Liver (tissue), 9 donors: ENCODE measurements around the gene ATG2A. TPM values are rescaled to one million over a fixed set of nuclear protein-coding genes. Genes with fewer than 3 reads are reported as not detected.

ENCODE experiments used
- DNase-seq: peaks from one replicate; pipeline ENCODE4 v3.0.0-alpha.2; 2017; ENCODE audit warnings: low spot score
- H3K27ac ChIP-seq, 2 donors: one replicate each; pipeline ENCODE4 v1.7.0; 2013; ENCODE audit warnings: inconsistent platforms in 2 of 2, low read length in 2 of 2, control low read depth in 1 of 2, low read depth in 1 of 2, mild to moderate bottlenecking in 1 of 2
- H3K27me3 ChIP-seq, 4 donors: one replicate each; pipeline versions ENCODE4 v1.6.1 to v1.7.0; 2013; ENCODE audit warnings: low read length in 3 of 4, inconsistent platforms in 1 of 4, mild to moderate bottlenecking in 1 of 4, moderate library complexity in 1 of 4; ENCODE audit not compliant: control insufficient read depth in 4 of 4, insufficient read depth in 4 of 4
- H3K36me3 ChIP-seq, 4 donors: one replicate each; pipeline versions ENCODE4 v1.6.1 to v1.7.0; 2013; ENCODE audit warnings: low read length in 3 of 4, mild to moderate bottlenecking in 3 of 4, low read depth in 1 of 4, moderate library complexity in 1 of 4; ENCODE audit not compliant: control insufficient read depth in 4 of 4, insufficient read depth in 3 of 4
- H3K4me1 ChIP-seq, 4 donors: one replicate each; pipeline versions ENCODE4 v1.6.1 to v1.7.0; 2013; ENCODE audit warnings: low read length in 3 of 4, mild to moderate bottlenecking in 3 of 4, moderate library complexity in 1 of 4; ENCODE audit not compliant: control insufficient read depth in 4 of 4, insufficient read depth in 4 of 4
- H3K4me3 ChIP-seq, 3 donors: one replicate each; pipeline versions ENCODE4 v1.6.1 to v1.7.0; 2013; ENCODE audit warnings: low read length in 3 of 3, control low read depth in 1 of 3, low read depth in 1 of 3, mild to moderate bottlenecking in 1 of 3
- H3K9ac ChIP-seq, 2 donors: one replicate each; pipeline ENCODE4 v1.7.0; 2013; ENCODE audit warnings: low read length in 2 of 2, mild to moderate bottlenecking in 2 of 2, moderate library complexity in 2 of 2, control low read depth in 1 of 2, low read depth in 1 of 2
- H3K9me3 ChIP-seq, 4 donors: one replicate each; pipeline versions ENCODE4 v1.6.1 to v1.7.0; 2013; ENCODE audit warnings: low read length in 3 of 4; ENCODE audit not compliant: control insufficient read depth in 4 of 4
- FOXA1 ChIP-seq: IDR thresholded peaks from 2 replicates; pipeline ENCODE4 v1.6.1; 2016; ENCODE audit warnings: antibody characterized with exemption
- FOXA2 ChIP-seq: IDR thresholded peaks from 2 replicates; pipeline ENCODE4 v1.6.1; 2016; ENCODE audit warnings: antibody characterized with exemption
- GABPA ChIP-seq, 2 donors: IDR thresholded peaks in 1 of 2; conservative IDR thresholded peaks in 1 of 2; 2 replicates each; pipeline ENCODE4 v1.6.1; 2016; ENCODE audit warnings: antibody characterized with exemption in 2 of 2, mild to moderate bottlenecking in 1 of 2, moderate library complexity in 1 of 2
- HNF4A ChIP-seq, 2 donors: conservative IDR thresholded peaks; 2 replicates each; pipeline ENCODE4 v1.6.1; 2016; ENCODE audit warnings: antibody characterized with exemption in 2 of 2, mild to moderate bottlenecking in 2 of 2
- HNF4G ChIP-seq: IDR thresholded peaks from 2 replicates; pipeline ENCODE4 v1.6.1; 2016; ENCODE audit warnings: antibody characterized with exemption
- JUND ChIP-seq, 2 donors: IDR thresholded peaks; 2 replicates each; pipeline ENCODE4 v1.6.1; 2016; ENCODE audit warnings: antibody characterized with exemption in 2 of 2
- NR2F2 ChIP-seq: IDR thresholded peaks from 2 replicates; pipeline ENCODE4 v1.6.1; 2016; ENCODE audit warnings: antibody characterized with exemption
- RAD21 ChIP-seq, 2 donors: IDR thresholded peaks; 2 replicates each; pipeline ENCODE4 v1.6.1; 2016; ENCODE audit warnings: antibody characterized with exemption in 2 of 2, mild to moderate bottlenecking in 2 of 2
- RXRA ChIP-seq, 2 donors: IDR thresholded peaks; 2 replicates each; pipeline ENCODE4 v1.6.1; 2017 to 2018; ENCODE audit warnings: antibody characterized with exemption in 2 of 2, mild to moderate bottlenecking in 1 of 2
- SP1 ChIP-seq: IDR thresholded peaks from 2 replicates; pipeline ENCODE4 v1.6.1; 2018; ENCODE audit warnings: antibody characterized with exemption, mild to moderate bottlenecking
- TAF1 ChIP-seq: conservative IDR thresholded peaks from 2 replicates; pipeline ENCODE4 v1.6.1; 2016; ENCODE audit warnings: antibody characterized with exemption, mild to moderate bottlenecking
- YY1 ChIP-seq: IDR thresholded peaks from 2 replicates; pipeline ENCODE4 v1.6.1; 2016; ENCODE audit warnings: antibody characterized with exemption, mild to moderate bottlenecking
- WGBS: extraction: QIAGEN DNeasy Blood & Tissue Kit; methylation state at CpG from one replicate; pipeline ENCODE4 v1.1.7; 2013; 5-methylcytosine and 5-hydroxymethylcytosine counted together
- polyA plus RNA-seq, 2 donors: library from polyadenylated mRNA; stranded (reverse) in 1 of 2; unstranded in 1 of 2; fragments of 200-250 nt in 1 of 2; fragments of >200 nt in 1 of 2; fragmentation: Nextera tagmentation in 1 of 2; extraction: Ambion mirVana in 1 of 2; gene quantifications; one replicate each; pipeline versions ENCODE4 v1.2.1 to v1.2.3, GENCODE V29; 2013 to 2015
- total RNA-seq, 2 donors: library from RNA; depleted of rRNA; stranded (reverse); fragments of >200 nt; gene quantifications; one replicate each; pipeline ENCODE4 v1.2.3, GENCODE V29; 2014
- TF ChIP-seq, protein P1 (sequence below): IDR thresholded peaks from 2 replicates; pipeline ENCODE4 v1.6.1; 2016; ENCODE audit warnings: antibody characterized with exemption, mild to moderate bottlenecking
- TF ChIP-seq, protein P2 (sequence below): IDR thresholded peaks from 2 replicates; pipeline ENCODE4 v1.6.1; 2016; ENCODE audit warnings: antibody characterized with exemption
- TF ChIP-seq, protein P3 (sequence below): fragments of 150-350 bp; IDR thresholded peaks from 2 replicates; pipeline ENCODE4 v1.5.1; 2017; ENCODE audit warnings: improper control_type of control experiment, low read depth, low read length; ENCODE audit not compliant: missing input control
- donor health status: healthy.
- donor health status: healthy.
- donor health status: healthy.
- donor health status: healthy.
- donor health status: healthy.

ATG2A gene
- total and polyA plus RNA-seq, 4 donors, result 15.6 to 34.1 (median 23.0) TPM

DNA sequence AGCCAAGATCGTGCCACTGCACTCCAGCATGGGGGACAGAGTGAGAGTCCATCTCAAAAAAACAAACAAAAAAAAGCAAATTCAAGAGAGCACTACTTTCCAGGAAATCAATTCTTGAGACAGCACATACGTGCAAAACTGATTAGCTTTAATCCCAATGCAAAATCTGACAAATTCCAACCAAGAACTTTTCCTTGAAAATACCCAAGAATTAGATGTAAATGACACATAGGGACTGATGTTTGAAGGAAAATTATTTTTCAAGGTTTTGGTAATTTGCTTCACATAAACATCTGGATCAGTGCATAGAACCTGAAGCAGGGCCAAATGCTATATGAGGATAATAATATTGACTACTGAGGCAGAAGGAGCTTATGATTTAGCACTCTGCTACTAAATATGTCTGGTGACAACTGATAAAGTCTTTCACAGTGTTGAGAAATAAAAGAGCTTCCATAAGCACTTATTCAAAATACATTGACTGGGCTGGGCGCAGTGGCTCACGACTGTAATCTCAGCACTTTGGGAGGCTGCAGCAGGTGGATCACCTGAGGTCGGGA, 46.1 kb upstream of the ATG2A start:
- H3K9me3 ChIP-seq, result no peaks in the 10 kb centered on the region
- no peaks in the 10 kb centered on the region for H3K36me3 ChIP-seq
- no peak for DNase-seq
- no peaks in the 10 kb centered on the region for H3K27me3 ChIP-seq
- TF ChIP-seq GABPA (IDR thresholded peaks at IDR 0.05 in 1 of 2, conservative IDR thresholded peaks at IDR 0.05 in 1 of 2) (no peak), NR2F2 (no peak), TAF1 (no peak), HNF4A (conservative IDR thresholded peaks at IDR 0.05) (no peak)
- TF ChIP-seq, protein P1, sequence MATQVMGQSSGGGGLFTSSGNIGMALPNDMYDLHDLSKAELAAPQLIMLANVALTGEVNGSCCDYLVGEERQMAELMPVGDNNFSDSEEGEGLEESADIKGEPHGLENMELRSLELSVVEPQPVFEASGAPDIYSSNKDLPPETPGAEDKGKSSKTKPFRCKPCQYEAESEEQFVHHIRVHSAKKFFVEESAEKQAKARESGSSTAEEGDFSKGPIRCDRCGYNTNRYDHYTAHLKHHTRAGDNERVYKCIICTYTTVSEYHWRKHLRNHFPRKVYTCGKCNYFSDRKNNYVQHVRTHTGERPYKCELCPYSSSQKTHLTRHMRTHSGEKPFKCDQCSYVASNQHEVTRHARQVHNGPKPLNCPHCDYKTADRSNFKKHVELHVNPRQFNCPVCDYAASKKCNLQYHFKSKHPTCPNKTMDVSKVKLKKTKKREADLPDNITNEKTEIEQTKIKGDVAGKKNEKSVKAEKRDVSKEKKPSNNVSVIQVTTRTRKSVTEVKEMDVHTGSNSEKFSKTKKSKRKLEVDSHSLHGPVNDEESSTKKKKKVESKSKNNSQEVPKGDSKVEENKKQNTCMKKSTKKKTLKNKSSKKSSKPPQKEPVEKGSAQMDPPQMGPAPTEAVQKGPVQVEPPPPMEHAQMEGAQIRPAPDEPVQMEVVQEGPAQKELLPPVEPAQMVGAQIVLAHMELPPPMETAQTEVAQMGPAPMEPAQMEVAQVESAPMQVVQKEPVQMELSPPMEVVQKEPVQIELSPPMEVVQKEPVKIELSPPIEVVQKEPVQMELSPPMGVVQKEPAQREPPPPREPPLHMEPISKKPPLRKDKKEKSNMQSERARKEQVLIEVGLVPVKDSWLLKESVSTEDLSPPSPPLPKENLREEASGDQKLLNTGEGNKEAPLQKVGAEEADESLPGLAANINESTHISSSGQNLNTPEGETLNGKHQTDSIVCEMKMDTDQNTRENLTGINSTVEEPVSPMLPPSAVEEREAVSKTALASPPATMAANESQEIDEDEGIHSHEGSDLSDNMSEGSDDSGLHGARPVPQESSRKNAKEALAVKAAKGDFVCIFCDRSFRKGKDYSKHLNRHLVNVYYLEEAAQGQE, result no peak
- H3K4me1 ChIP-seq, result no peaks in the 10 kb centered on the region
- H3K4me3 ChIP-seq, result no peak overlapping the region
- WGBS, result 85% methylated on average over 5 of the region's 5 CpGs
- H3K27ac ChIP-seq, result no peak overlapping the region
- no peak overlapping the region for H3K9ac ChIP-seq

- H3K36me3 ChIP-seq, result no peaks in the 10 kb centered on the region
- WGBS, result 65% methylated on average over 4 of the region's 4 CpGs
- no peak overlapping the region for H3K9ac ChIP-seq
- no peak for DNase-seq
- no peaks in the 10 kb centered on the region for H3K9me3 ChIP-seq
- H3K4me3 ChIP-seq, result no peak overlapping the region
- TF ChIP-seq JUND (IDR thresholded peaks at IDR 0.05) (no peak), YY1 (no peak), HNF4G (no peak), NR2F2 (no peak), RXRA (IDR thresholded peaks at IDR 0.05) (no peak), FOXA2 (no peak), GABPA (IDR thresholded peaks at IDR 0.05 in 1 of 2, conservative IDR thresholded peaks at IDR 0.05 in 1 of 2) (no peak), TAF1 (no peak), FOXA1 (no peak), SP1 (no peak), RAD21 (IDR thresholded peaks at IDR 0.05) (no peak)
- TF ChIP-seq, protein P2, sequence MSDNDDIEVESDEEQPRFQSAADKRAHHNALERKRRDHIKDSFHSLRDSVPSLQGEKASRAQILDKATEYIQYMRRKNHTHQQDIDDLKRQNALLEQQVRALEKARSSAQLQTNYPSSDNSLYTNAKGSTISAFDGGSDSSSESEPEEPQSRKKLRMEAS, result no peak
- TF ChIP-seq, protein P1, result no peak
- TF ChIP-seq, protein P3, sequence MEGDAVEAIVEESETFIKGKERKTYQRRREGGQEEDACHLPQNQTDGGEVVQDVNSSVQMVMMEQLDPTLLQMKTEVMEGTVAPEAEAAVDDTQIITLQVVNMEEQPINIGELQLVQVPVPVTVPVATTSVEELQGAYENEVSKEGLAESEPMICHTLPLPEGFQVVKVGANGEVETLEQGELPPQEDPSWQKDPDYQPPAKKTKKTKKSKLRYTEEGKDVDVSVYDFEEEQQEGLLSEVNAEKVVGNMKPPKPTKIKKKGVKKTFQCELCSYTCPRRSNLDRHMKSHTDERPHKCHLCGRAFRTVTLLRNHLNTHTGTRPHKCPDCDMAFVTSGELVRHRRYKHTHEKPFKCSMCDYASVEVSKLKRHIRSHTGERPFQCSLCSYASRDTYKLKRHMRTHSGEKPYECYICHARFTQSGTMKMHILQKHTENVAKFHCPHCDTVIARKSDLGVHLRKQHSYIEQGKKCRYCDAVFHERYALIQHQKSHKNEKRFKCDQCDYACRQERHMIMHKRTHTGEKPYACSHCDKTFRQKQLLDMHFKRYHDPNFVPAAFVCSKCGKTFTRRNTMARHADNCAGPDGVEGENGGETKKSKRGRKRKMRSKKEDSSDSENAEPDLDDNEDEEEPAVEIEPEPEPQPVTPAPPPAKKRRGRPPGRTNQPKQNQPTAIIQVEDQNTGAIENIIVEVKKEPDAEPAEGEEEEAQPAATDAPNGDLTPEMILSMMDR, result no peak
- H3K27ac ChIP-seq, result no peak overlapping the region
- H3K27me3 ChIP-seq, result no peaks in the 10 kb centered on the region
- no peaks in the 10 kb centered on the region for H3K4me1 ChIP-seq
Observed at GRCh38 chr11:64960719-64961118, 43.7 kb upstream of the ATG2A start.
